GM19025 (cell line): ENCODE measurements around the gene PGM2.

Experiments used
- ATAC-seq: cut with Tn5 transposase; IDR thresholded peaks from one replicate; pipeline ENCODE4 v1.9.1; 2021; ENCODE audit warnings: mild to moderate bottlenecking, low read depth, moderate library complexity; ENCODE audit not compliant: unreplicated experiment

Gene PGM2

GRCh38 chr4:37895271-37895670, 68.8 kb downstream of the PGM2 start:
- ATAC-seq: no peak

GRCh38 chr4:37896206-37896860, 69.8 kb downstream of the PGM2 start:
- no peak for ATAC-seq

GRCh38 chr4:37902212-37902611, 75.7 kb downstream of the PGM2 start:
- ATAC-seq: no peak

- no peak for ATAC-seq
These were observed 76.5 kb downstream of the PGM2 start for GRCh38 chr4:37902738-37903693.

GRCh38 chr4:37903901-37904300, 77.4 kb downstream of the PGM2 start:
- ATAC-seq: no peak

GRCh38 chr4:37904824-37905223, 78.3 kb downstream of the PGM2 start:
- ATAC-seq: no peak

GRCh38 chr4:37905533-37906169, 79.2 kb downstream of the PGM2 start:
- ATAC-seq: no peak

- no peak for ATAC-seq
These were observed 82.2 kb downstream of the PGM2 start for GRCh38 chr4:37908488-37909331.

GRCh38 chr4:37909332-37910090, 83.0 kb downstream of the PGM2 start:
- ATAC-seq: no peak

- no peak for ATAC-seq
These were observed 83.6 kb downstream of the PGM2 start for GRCh38 chr4:37910091-37910486.
